ENCODE measurements around the gene MCM5.
"Not testable (repeated sequence)": the region's sequence is repeated elsewhere in the genome, so short reads cannot be mapped to it uniquely, and the experiment has no call there.

The MCM5 gene

DNA sequence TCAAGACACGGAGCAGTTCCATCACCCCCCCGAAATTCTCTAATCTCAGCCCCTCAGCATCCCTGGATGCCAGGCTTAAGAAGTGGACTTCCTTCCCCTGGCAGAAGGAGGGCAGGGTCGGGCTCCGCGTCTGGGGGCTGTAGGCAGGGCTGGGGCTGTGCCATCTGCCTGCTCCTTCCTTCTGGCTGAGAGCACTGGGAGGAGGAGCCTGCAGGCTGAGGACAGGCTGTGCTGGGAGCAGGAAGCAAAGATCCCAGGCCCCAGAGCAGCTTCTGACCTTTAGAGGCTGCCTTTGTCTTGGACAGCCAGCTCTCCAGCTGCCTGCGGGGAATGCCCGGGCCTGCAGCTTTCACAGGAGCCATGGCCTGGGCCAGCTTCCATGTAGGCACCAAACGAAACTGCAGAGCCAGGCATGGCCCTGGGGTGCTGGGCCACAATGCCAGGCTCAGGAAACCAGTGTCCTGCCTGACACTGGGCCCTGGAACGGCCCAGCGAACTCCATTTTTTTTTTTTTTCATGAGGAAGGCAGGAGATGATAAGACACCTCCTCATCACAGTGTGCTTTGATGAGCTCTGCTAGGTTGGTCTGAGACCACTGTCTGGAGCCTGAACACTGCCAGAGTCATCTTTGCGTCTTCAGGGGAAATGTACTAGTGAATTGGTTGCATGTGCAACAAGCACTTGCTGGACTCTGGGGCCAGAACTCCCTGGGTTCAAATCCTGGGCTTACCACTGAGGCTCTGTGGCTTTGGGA is 67.9 kb downstream of the MCM5 start:
- no peak for ATAC-seq (replicated peaks; ENCODE audit: extremely low read depth, poor library complexity, severe bottlenecking)
- Mint-ChIP-seq H3K36me3 (ENCODE audit: insufficient read depth) (no peaks in the 10 kb centered on the region), H3K9me3 (peaks cover 6% of the 10 kb centered on the region), H3K27ac (ENCODE audit: low read depth) (no peak overlapping the region), H3K27me3 (no peaks in the 10 kb centered on the region), H3K4me3 (no peak overlapping the region), H3K4me1 (no peaks in the 10 kb centered on the region)
- DNase-seq (ENCODE audit: low spot score in 2 of 2), result no peak

GRCh38 chr22:35470903-35471321 is 71.0 kb downstream of the MCM5 start:
- ATAC-seq (replicated peaks; ENCODE audit: extremely low read depth, poor library complexity, severe bottlenecking) (no peak), DNase-seq (ENCODE audit: low spot score in 2 of 2) (no peak)
- H3K9me3 Mint-ChIP-seq, result no peaks in the 10 kb centered on the region
- no peak overlapping the region for H3K27ac Mint-ChIP-seq (ENCODE audit: low read depth)
- no peaks in the 10 kb centered on the region for H3K4me1 Mint-ChIP-seq
- no peaks in the 10 kb centered on the region for H3K36me3 Mint-ChIP-seq (ENCODE audit: insufficient read depth)
- peaks cover 14% of the 10 kb centered on the region for H3K27me3 Mint-ChIP-seq
- H3K4me3 Mint-ChIP-seq, result no peak overlapping the region

DNA sequence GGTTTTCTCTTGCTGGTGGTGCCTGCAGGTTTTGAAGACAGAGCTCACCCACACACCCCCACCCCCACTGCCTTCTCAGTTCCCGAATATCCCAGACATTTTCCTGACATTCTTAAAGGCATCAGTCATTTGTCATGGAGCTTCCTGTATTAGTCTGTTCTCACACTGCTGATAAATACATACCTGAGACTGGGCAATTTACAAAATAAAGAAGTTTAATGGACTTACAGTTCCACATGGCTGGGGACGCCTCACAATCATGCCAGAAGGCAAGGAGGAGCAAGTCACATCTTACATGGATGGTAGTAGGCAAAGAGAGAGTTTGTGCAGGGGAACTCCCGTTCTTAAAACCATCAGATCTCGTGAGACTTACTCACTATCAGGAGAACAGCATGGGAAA is 71.6 kb downstream of the MCM5 start:
- H3K27me3 Mint-ChIP-seq, result peaks cover 21% of the 10 kb centered on the region
- ATAC-seq (replicated peaks; ENCODE audit: extremely low read depth, poor library complexity, severe bottlenecking); H3K4me3 Mint-ChIP-seq; DNase-seq (ENCODE audit: low spot score in 2 of 2); H3K36me3 Mint-ChIP-seq (ENCODE audit: insufficient read depth); H3K9me3 Mint-ChIP-seq; H3K4me1 Mint-ChIP-seq; H3K27ac Mint-ChIP-seq (ENCODE audit: low read depth): not testable (repeated sequence)

- H3K9me3 Mint-ChIP-seq, result no peaks in the 10 kb centered on the region
- H3K4me3 Mint-ChIP-seq, result no peak overlapping the region
- no peak for ATAC-seq (replicated peaks; ENCODE audit: extremely low read depth, poor library complexity, severe bottlenecking)
- DNase-seq (ENCODE audit: low spot score in 2 of 2), result no peak
- H3K27ac Mint-ChIP-seq (ENCODE audit: low read depth), result no peak overlapping the region
- no peaks in the 10 kb centered on the region for H3K4me1 Mint-ChIP-seq
- H3K36me3 Mint-ChIP-seq (ENCODE audit: insufficient read depth), result no peaks in the 10 kb centered on the region
- peaks cover 28% of the 10 kb centered on the region for H3K27me3 Mint-ChIP-seq
Observed at GRCh38 chr22:35472488-35472887, 72.5 kb downstream of the MCM5 start.

DNA sequence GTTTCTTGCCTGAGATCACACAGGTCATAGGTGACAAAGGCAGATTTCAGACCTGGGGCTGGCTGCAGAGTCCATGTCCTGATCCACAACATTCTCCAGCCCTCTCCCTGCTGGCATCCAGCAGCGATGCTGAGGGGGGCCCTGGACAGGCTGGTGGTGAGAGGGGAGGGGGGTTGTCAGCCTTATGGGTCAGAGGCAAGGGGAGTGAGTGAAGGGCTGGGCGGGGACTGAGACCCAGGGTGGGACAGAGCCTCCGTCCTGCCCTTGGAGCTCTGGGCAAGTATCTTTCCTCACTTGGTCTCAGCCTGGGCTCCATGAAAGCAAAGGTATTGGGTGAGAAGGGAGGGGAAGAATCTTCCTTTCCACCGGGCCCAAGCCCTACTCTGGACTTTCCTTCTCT is 74.0 kb downstream of the MCM5 start:
- no peak for ATAC-seq (replicated peaks; ENCODE audit: extremely low read depth, poor library complexity, severe bottlenecking)
- Mint-ChIP-seq H3K4me3 (no peak overlapping the region), H3K27ac (ENCODE audit: low read depth) (no peak overlapping the region), H3K9me3 (no peaks in the 10 kb centered on the region), H3K36me3 (ENCODE audit: insufficient read depth) (no peaks in the 10 kb centered on the region), H3K4me1 (peaks cover 6% of the 10 kb centered on the region), H3K27me3 (peaks cover 43% of the 10 kb centered on the region)
- DNase-seq (ENCODE audit: low spot score in 2 of 2), result no peak

Data from central memory CD8-positive, alpha-beta T cell (primary cell).